ENCODE measurements around the gene DENND5A. TPM values are rescaled to one million over a fixed set of nuclear protein-coding genes. Genes with fewer than 3 reads are reported as not detected.

The DENND5A gene
- total and polyA plus RNA-seq, 2 donors (not counting 1 experiment from before 2014, with no cell fraction given) = 41.3 to 66.5 TPM

GRCh38 chr11:9277176-9277575 is 12.0 kb upstream of the DENND5A start:
- Histone ChIP-seq H3K9ac (ENCODE audit: low read length) (no peak overlapping the region), H3K36me3 (replicated peaks in 1 of 2; ENCODE audit: control extremely low read depth in 1 of 2, control insufficient read depth in 1 of 2, extremely low read depth in 1 of 2, insufficient read depth in 2 of 2, low read length in 1 of 2) (peaks cover 0 to 2% of the 10 kb centered on the region in 2 experiments), H3K4me3 (ENCODE audit: control extremely low read depth in 1 of 5, extremely low read depth in 1 of 5, insufficient read depth in 1 of 5, low read depth in 2 of 5, low read length in 4 of 5) (no peak overlapping the region), H3K79me2 (ENCODE audit: control insufficient read depth, insufficient read depth, low read length) (no peaks in the 10 kb centered on the region), H3K27me3 (replicated peaks in 1 of 4; ENCODE audit: control extremely low read depth in 1 of 4, control insufficient read depth in 3 of 4, insufficient read depth in 4 of 4, low read length in 3 of 4) (no peaks in the 10 kb centered on the region), H4K20me1 (ENCODE audit: control insufficient read depth, insufficient read depth, low read length, poor library complexity, severe bottlenecking) (no peaks in the 10 kb centered on the region), H2AFZ (ENCODE audit: insufficient read depth, low read depth, low read length, poor library complexity, severe bottlenecking) (no peak overlapping the region), H3K4me1 (ENCODE audit: control insufficient read depth in 2 of 2, insufficient read depth in 2 of 2, low read length in 2 of 2) (peaks cover 8 to 10% of the 10 kb centered on the region in 2 donors), H3K4me2 (replicated peaks; ENCODE audit: low read depth, low read length, poor library complexity, severe bottlenecking) (no peak overlapping the region), H3K27ac (ENCODE audit: low read length in 2 of 2) (no peak overlapping the region), H3K9me3 (ENCODE audit: control extremely low read depth in 1 of 3, control insufficient read depth in 2 of 3, insufficient read depth in 1 of 3, low read length in 2 of 3) (no peaks in the 10 kb centered on the region)
- 90% methylated on average over 7 of the region's 8 CpGs for WGBS (ENCODE audit: insufficient coverage)
- CTCF ChIA-PET = interaction anchor here (0.8 to 1.7 kb wide), 2 partner anchors 183 to 230 kb away, joined by 3 to 9 read pairs; partner anchors contain the start of gene ZNF143
- ATAC-seq (ENCODE audit: low read depth) (no peak), DNase-seq (no peak)
- no peaks in the 10 kb centered on the region for H3K27me3 Mint-ChIP-seq
- intact Hi-C loops (cut with micrococcal nuclease) = no loop called here
- TF ChIP-seq CTCF (IDR thresholded peaks at IDR 0.05) (no peak), EZH2 (IDR thresholded peaks at IDR 0.05; ENCODE audit: borderline replicate concordance, insufficient read depth, low read depth, low read length, poor library complexity, severe bottlenecking) (no peak)
- no peaks in the 10 kb centered on the region for H3K9me3 Mint-ChIP-seq (ENCODE audit: insufficient read depth)
- no peak overlapping the region for H3K27ac Mint-ChIP-seq
- POLR2A ChIA-PET = interaction anchor here (1.3 kb wide), 1 partner anchor 36 kb away, joined by 3 read pairs; no protein-coding TSS in a partner anchor
- no peak overlapping the region for H3K4me3 Mint-ChIP-seq
- peaks cover 11% of the 10 kb centered on the region for H3K4me1 Mint-ChIP-seq

GRCh38 chr11:9276571-9276970 is 11.4 kb upstream of the DENND5A start:
- Histone ChIP-seq H3K4me3 (ENCODE audit: control extremely low read depth in 1 of 5, extremely low read depth in 1 of 5, insufficient read depth in 1 of 5, low read depth in 2 of 5, low read length in 4 of 5) (no peak overlapping the region), H3K79me2 (ENCODE audit: control insufficient read depth, insufficient read depth, low read length) (no peaks in the 10 kb centered on the region), H3K9ac (ENCODE audit: low read length) (no peak overlapping the region), H3K27me3 (replicated peaks in 1 of 4; ENCODE audit: control extremely low read depth in 1 of 4, control insufficient read depth in 3 of 4, insufficient read depth in 4 of 4, low read length in 3 of 4) (no peaks in the 10 kb centered on the region), H3K4me1 (ENCODE audit: control insufficient read depth in 2 of 2, insufficient read depth in 2 of 2, low read length in 2 of 2) (peaks cover 8 to 10% of the 10 kb centered on the region in 2 donors), H4K20me1 (ENCODE audit: control insufficient read depth, insufficient read depth, low read length, poor library complexity, severe bottlenecking) (no peaks in the 10 kb centered on the region), H3K4me2 (replicated peaks; ENCODE audit: low read depth, low read length, poor library complexity, severe bottlenecking) (no peak overlapping the region), H3K27ac (ENCODE audit: low read length in 2 of 2) (no peak overlapping the region), H2AFZ (ENCODE audit: insufficient read depth, low read depth, low read length, poor library complexity, severe bottlenecking) (no peak overlapping the region), H3K36me3 (replicated peaks in 1 of 2; ENCODE audit: control extremely low read depth in 1 of 2, control insufficient read depth in 1 of 2, extremely low read depth in 1 of 2, insufficient read depth in 2 of 2, low read length in 1 of 2) (peaks cover 0 to 2% of the 10 kb centered on the region in 2 experiments), H3K9me3 (ENCODE audit: control extremely low read depth in 1 of 3, control insufficient read depth in 2 of 3, insufficient read depth in 1 of 3, low read length in 2 of 3) (no peaks in the 10 kb centered on the region)
- ChIA-PET POLR2A (interaction anchor here (0.5 kb wide), 1 partner anchor 325 kb away, joined by 3 read pairs; no protein-coding TSS in a partner anchor), CTCF (interaction anchor here (1.7 kb wide), 1 partner anchor 231 kb away, joined by 9 read pairs; no protein-coding TSS in a partner anchor)
- WGBS (ENCODE audit: insufficient coverage) = 94% methylated on average over 2 of the region's 3 CpGs
- intact Hi-C loops (cut with micrococcal nuclease) = no loop called here
- Mint-ChIP-seq H3K27me3 (no peaks in the 10 kb centered on the region), H3K4me1 (peaks cover 11% of the 10 kb centered on the region), H3K4me3 (no peak overlapping the region), H3K27ac (no peak overlapping the region), H3K9me3 (ENCODE audit: insufficient read depth) (no peaks in the 10 kb centered on the region)
- TF ChIP-seq EZH2 (IDR thresholded peaks at IDR 0.05; ENCODE audit: borderline replicate concordance, insufficient read depth, low read depth, low read length, poor library complexity, severe bottlenecking) = no peak
- TF ChIP-seq CTCF (IDR thresholded peaks at IDR 0.05) = no peak
- DNase-seq (no peak), ATAC-seq (ENCODE audit: low read depth) (no peak)
